Activated CD4-positive, alpha-beta T cell treated with anti-CD3 and anti-CD28 coated beads for 24 hours (primary cell): ENCODE data around the gene DPY19L2.
"Not testable (repeated sequence)": the region's sequence is repeated elsewhere in the genome, so short reads cannot be mapped to it uniquely, and the experiment has no call there.

Experiments
- DNase-seq, 2 donors: peaks; one replicate each; pipeline ENCODE4 v3.0.0-alpha.2; 2020; ENCODE audit warnings: low read depth in 2 of 2

The DPY19L2 gene

DNA sequence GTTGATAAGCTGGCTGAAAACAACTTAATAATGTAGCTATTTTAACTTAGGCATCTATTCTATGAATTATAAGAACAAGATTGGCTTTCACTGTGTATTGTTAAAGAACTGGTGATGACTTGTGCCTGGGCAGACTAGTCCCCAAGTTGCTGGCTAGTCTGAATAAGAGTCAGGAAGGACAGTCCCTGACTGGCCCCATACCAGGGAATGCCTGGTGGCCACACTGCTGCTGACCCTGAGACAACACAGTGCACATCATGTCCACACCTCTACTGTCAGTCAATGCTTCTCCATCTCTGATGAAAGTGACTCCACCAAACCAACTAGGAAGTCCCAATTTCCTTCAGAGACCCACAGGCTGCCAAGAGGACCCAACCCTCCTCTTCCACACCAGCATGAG, 130.5 kb downstream of the DPY19L2 start:
- DNase-seq: not testable (repeated sequence)

DNA sequence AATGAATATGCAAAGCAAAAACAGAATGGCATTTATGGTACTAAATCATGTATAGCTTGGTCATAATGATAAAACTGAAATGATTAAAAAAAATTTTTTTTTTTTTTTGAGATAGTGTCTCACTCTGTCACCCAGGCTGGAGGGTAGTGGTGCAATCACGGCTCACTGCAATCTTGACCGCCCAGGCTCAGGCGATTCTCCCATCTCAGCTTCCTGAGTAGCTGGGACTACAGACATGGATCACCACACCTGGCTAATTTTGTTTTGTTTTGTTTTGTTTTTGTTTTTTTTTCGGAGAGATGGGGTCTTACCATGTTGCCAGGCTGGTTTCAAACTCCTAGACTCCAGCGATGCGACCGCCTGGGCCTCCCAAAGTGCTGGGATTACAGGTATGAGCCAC, 138.7 kb downstream of the DPY19L2 start:
- not testable (repeated sequence) for DNase-seq

DNA sequence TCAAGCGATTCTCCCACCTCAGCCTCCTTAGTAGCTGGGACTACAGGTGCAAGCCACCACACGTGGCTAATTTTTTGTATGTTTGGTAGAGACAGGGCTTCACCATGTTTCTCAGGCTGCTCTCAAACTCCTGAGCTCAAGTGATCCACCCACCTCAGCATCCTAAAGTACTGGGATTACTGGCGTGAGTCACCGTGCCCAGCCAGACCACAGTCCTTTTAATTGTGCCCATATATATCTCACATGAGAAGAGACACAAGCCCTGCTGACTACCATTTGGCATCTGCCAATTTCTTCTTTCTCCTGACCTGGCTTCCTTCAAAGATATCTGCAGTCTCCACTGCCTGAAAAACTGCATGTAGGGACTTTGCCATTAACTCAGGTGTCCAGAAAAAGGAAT, 142.5 kb downstream of the DPY19L2 start:
- DNase-seq: no peak

DNA sequence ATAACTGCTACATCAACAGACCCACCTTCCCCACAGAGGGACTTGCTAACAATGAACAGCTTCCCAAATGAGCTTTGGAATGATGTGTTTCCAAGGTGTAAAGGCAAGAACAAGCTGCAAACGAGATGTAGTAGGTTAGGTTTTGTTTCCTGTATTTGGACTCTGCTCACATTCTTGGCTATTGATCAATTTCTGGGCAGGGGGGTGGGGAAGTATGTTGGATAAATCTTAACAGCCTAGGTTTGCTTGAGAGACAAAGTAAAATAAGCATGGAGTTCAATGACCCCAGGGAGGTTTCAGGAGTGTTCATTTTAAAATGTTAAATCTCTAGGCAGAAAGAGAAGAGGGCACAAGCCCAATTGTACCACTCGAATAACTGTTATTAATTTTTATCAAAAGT, 146.6 kb downstream of the DPY19L2 start:
- DNase-seq: no peak
